Peyer's patch (tissue), 4 donors: ENCODE results near the gene TGM5. TPM values are rescaled to one million over a fixed set of nuclear protein-coding genes. Genes with fewer than 3 reads are reported as not detected.

Experiments
- DNase-seq, 3 donors: peaks; one replicate each; pipeline ENCODE4 v3.0.0-alpha.2; 2017 to 2019
- H3K27ac ChIP-seq, 4 donors: fragments of 200-600 bp; sonication (generic); one replicate each; pipeline ENCODE4 v1.5.1; 2016 to 2019
- H3K27me3 ChIP-seq, 2 donors: fragments of 200-600 bp; sonication (generic); one replicate each; pipeline ENCODE4 v1.5.1; 2019
- H3K36me3 ChIP-seq, 3 donors: fragments of 200-600 bp; sonication (generic); one replicate each; pipeline ENCODE4 v1.5.1; 2016 to 2019
- H3K4me1 ChIP-seq, 4 donors: fragments of 200-600 bp; sonication (generic); one replicate each; pipeline ENCODE4 v1.5.1; 2016 to 2019
- H3K4me3 ChIP-seq, 4 donors: fragments of 200-600 bp; sonication (generic); 1 replicate in 3 of 4; 2 replicates in 1 of 4; pipeline ENCODE4 v1.5.1; 2016 to 2019; ENCODE audit warnings: mild to moderate bottlenecking in 1 of 4
- H3K9me3 ChIP-seq, 4 donors: fragments of 200-600 bp; sonication (generic); one replicate each; pipeline ENCODE4 v1.5.1; 2016 to 2019; ENCODE audit warnings: mild to moderate bottlenecking in 1 of 4
- POLR2A ChIP-seq, 2 donors: fragments of 450-650 bp; IDR thresholded peaks; one replicate each; pipeline ENCODE4 v1.5.1; 2017; ENCODE audit warnings: antibody characterized with exemption in 2 of 2, mild to moderate bottlenecking in 2 of 2, moderate library complexity in 2 of 2
- total RNA-seq, 4 donors: library from RNA; depleted of rRNA; stranded (reverse); fragments of >200 nt; gene quantifications; one replicate each; pipeline ENCODE4 v1.1.0, GENCODE V29; 2016
- TF ChIP-seq, protein P1 (sequence below), 6 experiments: fragments of 450-650 bp in 4 of 6; fragments of 200-600 bp in 2 of 6; sonication (generic) in 1 of 6; IDR thresholded peaks; one replicate each; pipeline ENCODE4 v1.5.1; 2017 to 2019; ENCODE audit warnings: antibody characterized with exemption in 6 of 6, mild to moderate bottlenecking in 3 of 6, moderate library complexity in 1 of 6

The TGM5 gene
- total RNA-seq, 4 donors from 2014 or later: not detected

DNA sequence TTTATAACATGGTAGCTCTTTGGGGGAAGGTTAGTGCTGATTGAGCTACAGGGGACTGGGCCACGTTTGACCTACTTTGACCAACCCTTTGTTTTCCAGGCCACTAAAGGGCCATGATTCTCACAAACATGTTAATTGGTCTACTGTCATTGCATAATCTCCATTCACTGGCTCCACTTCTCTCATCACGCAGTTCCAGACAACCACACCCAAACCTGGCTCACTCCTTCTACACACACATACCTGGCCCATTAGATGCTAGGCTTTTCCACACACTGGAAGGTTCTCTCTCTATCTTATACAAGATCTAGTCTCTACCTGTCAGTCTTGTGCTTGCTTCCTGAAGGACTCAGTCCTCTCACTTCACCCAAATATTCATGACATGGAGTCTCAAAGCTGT, 15.9 kb downstream of the TGM5 start:
- Histone ChIP-seq H3K9me3 (no peaks in the 10 kb centered on the region), H3K4me3 (no peak overlapping the region), H3K27me3 (no peaks in the 10 kb centered on the region), H3K27ac (no peak overlapping the region), H3K36me3 (no peaks in the 10 kb centered on the region), H3K4me1 (no peaks in the 10 kb centered on the region)
- no peak for DNase-seq
- no peak for TF ChIP-seq POLR2A (IDR thresholded peaks at IDR 0.05)
- TF ChIP-seq, protein P1, sequence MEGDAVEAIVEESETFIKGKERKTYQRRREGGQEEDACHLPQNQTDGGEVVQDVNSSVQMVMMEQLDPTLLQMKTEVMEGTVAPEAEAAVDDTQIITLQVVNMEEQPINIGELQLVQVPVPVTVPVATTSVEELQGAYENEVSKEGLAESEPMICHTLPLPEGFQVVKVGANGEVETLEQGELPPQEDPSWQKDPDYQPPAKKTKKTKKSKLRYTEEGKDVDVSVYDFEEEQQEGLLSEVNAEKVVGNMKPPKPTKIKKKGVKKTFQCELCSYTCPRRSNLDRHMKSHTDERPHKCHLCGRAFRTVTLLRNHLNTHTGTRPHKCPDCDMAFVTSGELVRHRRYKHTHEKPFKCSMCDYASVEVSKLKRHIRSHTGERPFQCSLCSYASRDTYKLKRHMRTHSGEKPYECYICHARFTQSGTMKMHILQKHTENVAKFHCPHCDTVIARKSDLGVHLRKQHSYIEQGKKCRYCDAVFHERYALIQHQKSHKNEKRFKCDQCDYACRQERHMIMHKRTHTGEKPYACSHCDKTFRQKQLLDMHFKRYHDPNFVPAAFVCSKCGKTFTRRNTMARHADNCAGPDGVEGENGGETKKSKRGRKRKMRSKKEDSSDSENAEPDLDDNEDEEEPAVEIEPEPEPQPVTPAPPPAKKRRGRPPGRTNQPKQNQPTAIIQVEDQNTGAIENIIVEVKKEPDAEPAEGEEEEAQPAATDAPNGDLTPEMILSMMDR (IDR thresholded peaks at IDR 0.05): no peak

DNA sequence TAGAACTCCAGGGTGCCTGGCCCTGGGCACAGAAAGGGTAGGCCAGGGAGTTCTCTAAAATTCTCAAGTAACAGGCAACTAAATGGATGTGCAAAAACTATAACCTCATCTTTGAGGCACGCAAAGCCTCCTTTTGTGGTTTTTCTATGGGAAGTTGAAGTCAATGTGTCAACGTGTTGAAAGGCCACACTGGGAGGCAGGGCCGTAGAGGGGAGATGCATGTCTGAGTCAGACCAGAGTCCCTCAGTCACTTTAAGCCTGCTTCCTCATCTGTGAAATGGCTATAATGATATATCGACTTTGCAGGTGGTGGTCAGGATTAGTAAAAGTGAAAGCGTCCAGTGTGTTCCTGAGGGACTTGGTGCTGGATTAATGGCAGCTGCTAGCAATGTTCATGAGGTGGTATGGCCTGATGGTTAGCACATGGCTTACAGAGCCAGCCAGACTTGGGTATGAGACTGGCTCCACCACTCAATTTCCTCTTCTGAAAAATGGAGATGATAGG, 17.0 kb downstream of the TGM5 start:
- Histone ChIP-seq H3K36me3 (no peaks in the 10 kb centered on the region), H3K9me3 (no peaks in the 10 kb centered on the region), H3K4me3 (no peak overlapping the region), H3K27ac (no peak overlapping the region), H3K4me1 (no peaks in the 10 kb centered on the region), H3K27me3 (no peaks in the 10 kb centered on the region)
- TF ChIP-seq POLR2A (IDR thresholded peaks at IDR 0.05): no peak
- DNase-seq: no peak

DNA sequence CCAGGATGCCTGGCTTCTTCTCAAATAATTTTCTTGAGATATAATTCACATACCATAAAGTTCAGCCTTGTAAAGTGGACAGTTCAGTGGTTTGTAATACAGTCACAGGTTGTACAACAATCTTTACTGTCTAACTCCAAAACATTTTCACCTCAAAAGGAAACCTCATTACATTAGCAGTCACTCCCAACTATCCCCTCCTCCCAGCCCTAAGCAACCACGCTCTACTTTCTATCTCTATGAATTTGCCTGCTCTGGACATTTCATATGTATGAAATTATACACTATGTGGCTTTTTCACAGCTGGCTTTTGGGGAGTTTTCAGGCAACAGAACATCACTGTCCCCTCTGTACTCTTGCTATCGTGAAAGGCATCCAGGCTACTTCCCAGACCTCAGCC, 17.5 kb downstream of the TGM5 start:
- Histone ChIP-seq H3K9me3 (no peaks in the 10 kb centered on the region), H3K36me3 (no peaks in the 10 kb centered on the region), H3K27me3 (no peaks in the 10 kb centered on the region), H3K4me1 (no peaks in the 10 kb centered on the region), H3K4me3 (no peak overlapping the region), H3K27ac (no peak overlapping the region)
- TF ChIP-seq POLR2A (IDR thresholded peaks at IDR 0.05): no peak
- TF ChIP-seq, protein P1 (IDR thresholded peaks at IDR 0.05): no peak
- no peak for DNase-seq

DNA sequence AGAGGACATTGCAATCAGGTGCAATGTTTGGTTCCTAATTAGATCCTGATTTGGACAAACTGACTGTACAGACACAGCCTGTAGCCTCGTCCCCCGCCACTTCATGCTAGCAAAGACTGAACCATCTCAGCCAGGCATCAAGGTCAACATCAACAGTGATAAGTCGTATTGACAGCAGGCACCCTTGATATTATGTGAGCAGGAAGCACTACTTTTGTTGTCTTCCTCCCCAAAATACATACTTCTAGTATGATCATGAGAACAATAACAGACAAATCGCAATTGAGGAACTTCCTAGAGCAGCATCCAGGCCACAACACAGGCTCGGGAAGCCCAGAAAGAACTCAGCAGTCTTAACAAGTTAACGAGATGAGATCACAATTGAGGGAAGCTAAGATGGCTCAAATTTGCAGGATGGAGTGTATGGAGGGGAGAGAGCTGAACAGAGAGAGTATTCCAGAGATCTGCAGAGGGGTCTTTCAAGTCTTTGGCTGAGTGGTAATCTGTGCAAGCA, 20.4 kb downstream of the TGM5 start:
- Histone ChIP-seq H3K36me3 (no peaks in the 10 kb centered on the region), H3K27ac (no peak overlapping the region), H3K4me3 (no peak overlapping the region), H3K4me1 (no peaks in the 10 kb centered on the region), H3K9me3 (no peaks in the 10 kb centered on the region), H3K27me3 (no peaks in the 10 kb centered on the region)
- no peak for TF ChIP-seq POLR2A (IDR thresholded peaks at IDR 0.05)
- TF ChIP-seq, protein P1 (IDR thresholded peaks at IDR 0.05): no peak
- DNase-seq: no peak

DNA sequence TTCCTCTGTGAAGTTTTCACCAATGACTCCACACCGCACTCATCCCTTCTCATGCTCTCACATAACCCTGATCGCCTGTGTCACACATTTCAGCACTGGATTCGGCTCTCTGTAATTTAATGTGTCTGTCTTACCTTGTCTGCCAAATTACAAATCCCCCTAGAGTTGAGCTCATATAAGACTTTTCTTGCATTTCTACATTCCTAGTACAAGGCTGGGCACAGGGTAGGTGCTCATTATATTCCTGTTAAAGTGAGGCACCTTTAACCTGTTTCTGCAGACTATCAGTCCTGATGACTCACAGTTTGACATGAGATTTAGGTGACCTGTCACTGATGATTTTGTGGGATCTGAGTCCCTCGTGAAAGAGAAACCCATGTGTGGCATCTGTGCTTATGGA, 22.6 kb downstream of the TGM5 start:
- DNase-seq: no peak
- TF ChIP-seq POLR2A (IDR thresholded peaks at IDR 0.05): no peak
- TF ChIP-seq, protein P1 (IDR thresholded peaks at IDR 0.05): no peak
- H3K4me1 ChIP-seq: no peaks in the 10 kb centered on the region
- no peaks in the 10 kb centered on the region for H3K27me3 ChIP-seq
- no peaks in the 10 kb centered on the region for H3K9me3 ChIP-seq
- no peaks in the 10 kb centered on the region for H3K36me3 ChIP-seq
- H3K4me3 ChIP-seq: no peak overlapping the region
- H3K27ac ChIP-seq: no peak overlapping the region

DNA sequence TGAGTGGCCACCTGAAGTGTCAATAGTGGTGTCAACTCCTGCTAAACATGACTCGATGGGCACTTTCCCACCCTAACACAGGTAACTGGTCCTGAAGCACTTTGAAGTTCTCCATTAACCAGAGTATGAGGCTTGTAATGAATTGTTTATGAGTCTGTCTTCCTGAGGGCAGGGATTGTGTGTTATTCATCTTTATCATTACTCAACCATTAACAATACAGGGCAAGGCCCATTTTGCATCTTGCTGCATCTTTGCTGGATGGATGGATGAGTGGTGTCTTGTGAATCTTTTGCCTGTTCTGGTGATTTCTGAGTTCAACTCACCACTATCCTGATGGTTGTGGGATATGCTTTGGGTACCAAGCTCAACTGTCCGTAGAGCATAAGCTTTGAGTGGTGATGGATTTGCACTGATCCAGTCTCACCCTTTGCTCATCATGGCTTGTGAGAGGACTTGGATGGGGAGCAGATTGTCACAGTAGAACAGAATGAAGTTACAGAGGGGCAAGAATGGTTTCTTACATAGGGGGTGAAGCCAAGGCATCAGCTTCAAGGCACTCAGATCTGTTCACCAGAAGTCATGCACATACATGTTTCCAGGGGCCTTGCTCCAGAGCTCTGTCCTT, 23.6 kb downstream of the TGM5 start:
- H3K9me3 ChIP-seq: no peaks in the 10 kb centered on the region
- TF ChIP-seq, protein P1 (IDR thresholded peaks at IDR 0.05): no peak
- no peak for TF ChIP-seq POLR2A (IDR thresholded peaks at IDR 0.05)
- H3K4me3 ChIP-seq: no peak overlapping the region
- H3K4me1 ChIP-seq: no peaks in the 10 kb centered on the region
- H3K36me3 ChIP-seq: no peaks in the 10 kb centered on the region
- H3K27ac ChIP-seq: no peak overlapping the region
- DNase-seq: no peak
- no peaks in the 10 kb centered on the region for H3K27me3 ChIP-seq
